ENCODE results near the gene MATN3. TPM values are rescaled to one million over a fixed set of nuclear protein-coding genes. Genes with fewer than 3 reads are reported as not detected.
A peak's percentile ranks its signal among the peaks of the same experiment; 100 is the strongest.

MATN3 gene
- total and polyA plus RNA-seq, 4 donors: 0.05 to 0.10 (median 0.08) TPM; not detected in 1

DNA sequence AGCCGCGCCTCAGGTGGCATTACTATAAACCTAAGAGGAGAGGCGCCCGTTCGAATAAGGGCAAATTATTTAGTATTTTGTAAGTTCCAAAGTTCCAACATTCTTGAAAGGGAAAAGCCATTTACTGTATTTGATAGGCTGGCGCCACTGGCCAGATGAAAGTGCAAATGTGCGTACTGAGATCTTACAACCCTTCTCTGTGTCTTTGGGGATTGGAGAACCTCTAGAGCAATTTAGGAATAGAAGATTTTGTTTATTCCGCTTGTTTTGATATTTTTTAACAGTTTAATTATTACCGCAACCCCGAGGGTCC is 22.1 kb downstream of the MATN3 start:
- Histone ChIP-seq H3K9ac (ENCODE audit: low read depth in 1 of 2, low read length in 2 of 2) (peak overlapping the region in 1 of 2 donors; percentile 5), H3K36me3 (ENCODE audit: control insufficient read depth in 4 of 4, insufficient read depth in 3 of 4, low read depth in 1 of 4, low read length in 3 of 4) (no peaks in the 10 kb centered on the region), H3K27ac (ENCODE audit: low read depth in 1 of 2, low read length in 2 of 2) (peak overlapping the region in 1 of 2 donors; percentile 32), H3K9me3 (ENCODE audit: control insufficient read depth in 4 of 4, low read length in 3 of 4) (no peaks in the 10 kb centered on the region), H3K27me3 (ENCODE audit: control insufficient read depth in 4 of 4, insufficient read depth in 4 of 4, low read length in 3 of 4) (peaks cover 0 to 4% (median 0%) of the 10 kb centered on the region in 4 donors), H3K4me3 (ENCODE audit: low read depth in 1 of 3, low read length in 3 of 3) (peak overlapping the region; percentile 60 to 94 (median 94)), H3K4me1 (ENCODE audit: control insufficient read depth in 4 of 4, insufficient read depth in 4 of 4, low read length in 3 of 4) (peaks cover 4 to 16% (median 12%) of the 10 kb centered on the region in 4 donors)
- no peak for DNase-seq (ENCODE audit: low spot score)
- WGBS: 15% methylated on average over 10 of the region's 10 CpGs
- no peak for TF ChIP-seq NR2F2 (IDR thresholded peaks at IDR 0.05)
- TF ChIP-seq RAD21 (IDR thresholded peaks at IDR 0.05): no peak
- TF ChIP-seq RXRA (IDR thresholded peaks at IDR 0.05): no peak
- TF ChIP-seq SP1 (IDR thresholded peaks at IDR 0.05): no peak
- TF ChIP-seq HNF4G (IDR thresholded peaks at IDR 0.05): no peak
- TF ChIP-seq, protein P1, sequence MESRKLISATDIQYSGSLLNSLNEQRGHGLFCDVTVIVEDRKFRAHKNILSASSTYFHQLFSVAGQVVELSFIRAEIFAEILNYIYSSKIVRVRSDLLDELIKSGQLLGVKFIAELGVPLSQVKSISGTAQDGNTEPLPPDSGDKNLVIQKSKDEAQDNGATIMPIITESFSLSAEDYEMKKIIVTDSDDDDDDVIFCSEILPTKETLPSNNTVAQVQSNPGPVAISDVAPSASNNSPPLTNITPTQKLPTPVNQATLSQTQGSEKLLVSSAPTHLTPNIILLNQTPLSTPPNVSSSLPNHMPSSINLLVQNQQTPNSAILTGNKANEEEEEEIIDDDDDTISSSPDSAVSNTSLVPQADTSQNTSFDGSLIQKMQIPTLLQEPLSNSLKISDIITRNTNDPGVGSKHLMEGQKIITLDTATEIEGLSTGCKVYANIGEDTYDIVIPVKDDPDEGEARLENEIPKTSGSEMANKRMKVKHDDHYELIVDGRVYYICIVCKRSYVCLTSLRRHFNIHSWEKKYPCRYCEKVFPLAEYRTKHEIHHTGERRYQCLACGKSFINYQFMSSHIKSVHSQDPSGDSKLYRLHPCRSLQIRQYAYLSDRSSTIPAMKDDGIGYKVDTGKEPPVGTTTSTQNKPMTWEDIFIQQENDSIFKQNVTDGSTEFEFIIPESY (IDR thresholded peaks at IDR 0.05): no peak
- no peak for TF ChIP-seq HNF4A (conservative IDR thresholded peaks at IDR 0.05)
- TF ChIP-seq FOXA1 (IDR thresholded peaks at IDR 0.05): no peak
- TF ChIP-seq GABPA (IDR thresholded peaks at IDR 0.05 in 1 of 2, conservative IDR thresholded peaks at IDR 0.05 in 1 of 2): no peak
- TF ChIP-seq, protein P2, sequence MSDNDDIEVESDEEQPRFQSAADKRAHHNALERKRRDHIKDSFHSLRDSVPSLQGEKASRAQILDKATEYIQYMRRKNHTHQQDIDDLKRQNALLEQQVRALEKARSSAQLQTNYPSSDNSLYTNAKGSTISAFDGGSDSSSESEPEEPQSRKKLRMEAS (IDR thresholded peaks at IDR 0.05): no peak
- TF ChIP-seq TAF1 (conservative IDR thresholded peaks at IDR 0.05): no peak
- TF ChIP-seq, protein P3, sequence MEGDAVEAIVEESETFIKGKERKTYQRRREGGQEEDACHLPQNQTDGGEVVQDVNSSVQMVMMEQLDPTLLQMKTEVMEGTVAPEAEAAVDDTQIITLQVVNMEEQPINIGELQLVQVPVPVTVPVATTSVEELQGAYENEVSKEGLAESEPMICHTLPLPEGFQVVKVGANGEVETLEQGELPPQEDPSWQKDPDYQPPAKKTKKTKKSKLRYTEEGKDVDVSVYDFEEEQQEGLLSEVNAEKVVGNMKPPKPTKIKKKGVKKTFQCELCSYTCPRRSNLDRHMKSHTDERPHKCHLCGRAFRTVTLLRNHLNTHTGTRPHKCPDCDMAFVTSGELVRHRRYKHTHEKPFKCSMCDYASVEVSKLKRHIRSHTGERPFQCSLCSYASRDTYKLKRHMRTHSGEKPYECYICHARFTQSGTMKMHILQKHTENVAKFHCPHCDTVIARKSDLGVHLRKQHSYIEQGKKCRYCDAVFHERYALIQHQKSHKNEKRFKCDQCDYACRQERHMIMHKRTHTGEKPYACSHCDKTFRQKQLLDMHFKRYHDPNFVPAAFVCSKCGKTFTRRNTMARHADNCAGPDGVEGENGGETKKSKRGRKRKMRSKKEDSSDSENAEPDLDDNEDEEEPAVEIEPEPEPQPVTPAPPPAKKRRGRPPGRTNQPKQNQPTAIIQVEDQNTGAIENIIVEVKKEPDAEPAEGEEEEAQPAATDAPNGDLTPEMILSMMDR (IDR thresholded peaks at IDR 0.05; ENCODE audit: low read depth, low read length, missing input control): no peak
- no peak for TF ChIP-seq FOXA2 (IDR thresholded peaks at IDR 0.05)
- TF ChIP-seq EGR1 (IDR thresholded peaks at IDR 0.05; ENCODE audit: low read depth in 2 of 2): no peak
- TF ChIP-seq, protein P4, sequence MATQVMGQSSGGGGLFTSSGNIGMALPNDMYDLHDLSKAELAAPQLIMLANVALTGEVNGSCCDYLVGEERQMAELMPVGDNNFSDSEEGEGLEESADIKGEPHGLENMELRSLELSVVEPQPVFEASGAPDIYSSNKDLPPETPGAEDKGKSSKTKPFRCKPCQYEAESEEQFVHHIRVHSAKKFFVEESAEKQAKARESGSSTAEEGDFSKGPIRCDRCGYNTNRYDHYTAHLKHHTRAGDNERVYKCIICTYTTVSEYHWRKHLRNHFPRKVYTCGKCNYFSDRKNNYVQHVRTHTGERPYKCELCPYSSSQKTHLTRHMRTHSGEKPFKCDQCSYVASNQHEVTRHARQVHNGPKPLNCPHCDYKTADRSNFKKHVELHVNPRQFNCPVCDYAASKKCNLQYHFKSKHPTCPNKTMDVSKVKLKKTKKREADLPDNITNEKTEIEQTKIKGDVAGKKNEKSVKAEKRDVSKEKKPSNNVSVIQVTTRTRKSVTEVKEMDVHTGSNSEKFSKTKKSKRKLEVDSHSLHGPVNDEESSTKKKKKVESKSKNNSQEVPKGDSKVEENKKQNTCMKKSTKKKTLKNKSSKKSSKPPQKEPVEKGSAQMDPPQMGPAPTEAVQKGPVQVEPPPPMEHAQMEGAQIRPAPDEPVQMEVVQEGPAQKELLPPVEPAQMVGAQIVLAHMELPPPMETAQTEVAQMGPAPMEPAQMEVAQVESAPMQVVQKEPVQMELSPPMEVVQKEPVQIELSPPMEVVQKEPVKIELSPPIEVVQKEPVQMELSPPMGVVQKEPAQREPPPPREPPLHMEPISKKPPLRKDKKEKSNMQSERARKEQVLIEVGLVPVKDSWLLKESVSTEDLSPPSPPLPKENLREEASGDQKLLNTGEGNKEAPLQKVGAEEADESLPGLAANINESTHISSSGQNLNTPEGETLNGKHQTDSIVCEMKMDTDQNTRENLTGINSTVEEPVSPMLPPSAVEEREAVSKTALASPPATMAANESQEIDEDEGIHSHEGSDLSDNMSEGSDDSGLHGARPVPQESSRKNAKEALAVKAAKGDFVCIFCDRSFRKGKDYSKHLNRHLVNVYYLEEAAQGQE (IDR thresholded peaks at IDR 0.05): no peak
- TF ChIP-seq, protein P5, sequence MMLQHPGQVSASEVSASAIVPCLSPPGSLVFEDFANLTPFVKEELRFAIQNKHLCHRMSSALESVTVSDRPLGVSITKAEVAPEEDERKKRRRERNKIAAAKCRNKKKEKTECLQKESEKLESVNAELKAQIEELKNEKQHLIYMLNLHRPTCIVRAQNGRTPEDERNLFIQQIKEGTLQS (IDR thresholded peaks at IDR 0.05): no peak
- TF ChIP-seq YY1 (IDR thresholded peaks at IDR 0.05): no peak

Measured in liver (tissue), 9 donors.